ENCODE measurements around the gene SYNJ2.

Gene SYNJ2

DNA sequence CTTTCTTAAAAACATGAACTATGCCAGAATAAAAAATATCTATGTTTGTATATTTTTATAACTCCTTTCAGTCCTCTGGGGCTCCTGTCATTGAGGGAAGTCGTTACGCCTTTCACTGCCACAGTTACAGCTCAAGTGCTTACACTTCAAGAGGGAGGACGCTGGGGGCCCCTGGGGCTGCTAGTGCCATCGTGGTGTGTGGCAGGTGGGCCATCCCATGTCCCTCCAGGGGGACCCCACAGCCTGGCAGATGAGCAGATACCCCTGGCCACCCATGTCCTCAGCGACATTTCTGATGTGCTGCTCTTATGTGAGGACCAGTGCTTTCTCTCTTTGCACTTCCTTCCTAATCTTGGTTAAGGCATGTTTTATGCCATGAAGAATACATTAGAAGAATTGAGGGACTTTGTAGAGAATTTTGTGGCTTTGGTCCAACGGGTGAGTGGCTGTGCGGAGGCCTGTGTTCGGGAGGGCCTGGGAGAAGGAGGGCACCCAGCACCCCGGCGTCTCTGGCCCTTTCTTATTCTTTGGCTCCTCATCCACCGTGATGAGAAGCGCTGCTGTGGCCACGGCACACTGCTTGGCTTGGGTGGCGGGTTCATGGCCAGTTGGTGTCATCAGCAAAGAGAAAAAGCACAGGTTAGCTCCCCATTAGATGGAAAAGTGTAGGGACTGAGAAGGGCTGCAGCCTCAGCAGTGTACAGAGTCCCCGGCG is 38.3 kb upstream of the SYNJ2 start:
- H3K27ac ChIP-seq (replicated peaks; ENCODE audit: low read length): no peak overlapping the region
- peaks cover 22 to 71% of the 10 kb centered on the region in 2 donors for H3K36me3 ChIP-seq (replicated peaks in 1 of 2; ENCODE audit: control insufficient read depth in 2 of 2, insufficient read depth in 2 of 2, low read length in 2 of 2)
- H2BK12ac ChIP-seq (ENCODE audit: low read length): no peak overlapping the region
- H3K4me1 ChIP-seq (ENCODE audit: control insufficient read depth in 2 of 2, insufficient read depth in 1 of 2, low read depth in 1 of 2, low read length in 2 of 2): no peaks in the 10 kb centered on the region
- no peak overlapping the region for H2BK120ac ChIP-seq (ENCODE audit: low read depth, low read length)
- no peaks in the 10 kb centered on the region for H3K27me3 ChIP-seq (ENCODE audit: control insufficient read depth in 3 of 3, insufficient read depth in 3 of 3, low read depth in 1 of 3, low read length in 3 of 3)
- H3K9ac ChIP-seq (ENCODE audit: low read depth, low read length, poor library complexity): no peak overlapping the region
- no peak overlapping the region for H2AK5ac ChIP-seq (ENCODE audit: low read depth, low read length)
- DNase-seq (ENCODE audit: low spot score): no peak
- WGBS, 2 donors (ENCODE audit: extremely low coverage in 2 of 2, insufficient read length in 2 of 2, insufficient replicate concordance in 1 of 2): no CpG with 5 or more reads among the region's 16 CpGs
- H3K4ac ChIP-seq (ENCODE audit: low read length): no peak overlapping the region
- H2BK5ac ChIP-seq (ENCODE audit: low read length): no peak overlapping the region
- H2BK15ac ChIP-seq (ENCODE audit: low read length): no peak overlapping the region
- H3K23ac ChIP-seq (ENCODE audit: low read depth, low read length, poor library complexity): no peak overlapping the region
- no peak overlapping the region for H2AFZ ChIP-seq (ENCODE audit: low read length)
- H3K9me3 ChIP-seq (replicated peaks in 1 of 2; ENCODE audit: control insufficient read depth in 2 of 2, insufficient read depth in 1 of 2, low read depth in 1 of 2, low read length in 2 of 2): no peaks in the 10 kb centered on the region
- H3K18ac ChIP-seq (ENCODE audit: low read length): no peak overlapping the region
- no peak overlapping the region for H3K14ac ChIP-seq (ENCODE audit: low read length)
- H3K4me3 ChIP-seq (ENCODE audit: low read length in 2 of 2): no peak overlapping the region
- H4K91ac ChIP-seq (ENCODE audit: low read depth, low read length, poor library complexity): no peak overlapping the region
- H4K8ac ChIP-seq (ENCODE audit: low read depth, low read length): no peak overlapping the region
- no peaks in the 10 kb centered on the region for H3K79me1 ChIP-seq (ENCODE audit: low read depth, low read length)
- no peak overlapping the region for H3K4me2 ChIP-seq (ENCODE audit: insufficient read depth, low read length, poor library complexity, severe bottlenecking)

DNA sequence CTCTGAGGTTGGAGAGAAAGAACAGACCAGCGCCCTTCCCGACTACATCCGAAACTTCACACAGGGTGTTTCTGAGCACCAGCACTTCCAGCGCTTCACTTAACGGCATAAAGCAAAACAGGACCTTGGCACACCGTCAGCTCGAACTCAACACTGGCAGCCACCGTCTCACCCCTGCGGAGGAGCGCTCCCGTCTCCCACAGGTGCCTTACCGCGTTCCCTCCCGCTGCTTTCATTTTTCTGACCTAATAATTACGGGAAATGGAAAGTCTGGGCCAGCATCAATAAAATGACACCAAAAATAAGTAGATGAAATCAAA is 37.7 kb upstream of the SYNJ2 start:
- Histone ChIP-seq H2BK5ac (ENCODE audit: low read length) (no peak overlapping the region), H3K4me1 (ENCODE audit: control insufficient read depth in 2 of 2, insufficient read depth in 1 of 2, low read depth in 1 of 2, low read length in 2 of 2) (no peaks in the 10 kb centered on the region), H4K8ac (ENCODE audit: low read depth, low read length) (no peak overlapping the region), H3K4me2 (ENCODE audit: insufficient read depth, low read length, poor library complexity, severe bottlenecking) (no peak overlapping the region), H2AFZ (ENCODE audit: low read length) (no peak overlapping the region), H3K79me1 (ENCODE audit: low read depth, low read length) (no peaks in the 10 kb centered on the region), H3K9ac (ENCODE audit: low read depth, low read length, poor library complexity) (no peak overlapping the region), H3K14ac (ENCODE audit: low read length) (no peak overlapping the region), H2BK12ac (ENCODE audit: low read length) (no peak overlapping the region), H2BK120ac (ENCODE audit: low read depth, low read length) (no peak overlapping the region), H3K36me3 (replicated peaks in 1 of 2; ENCODE audit: control insufficient read depth in 2 of 2, insufficient read depth in 2 of 2, low read length in 2 of 2) (peaks cover 20 to 66% of the 10 kb centered on the region in 2 donors), H3K4me3 (ENCODE audit: low read length in 2 of 2) (no peak overlapping the region), H3K27ac (replicated peaks; ENCODE audit: low read length) (no peak overlapping the region), H3K27me3 (ENCODE audit: control insufficient read depth in 3 of 3, insufficient read depth in 3 of 3, low read depth in 1 of 3, low read length in 3 of 3) (no peaks in the 10 kb centered on the region), H4K91ac (ENCODE audit: low read depth, low read length, poor library complexity) (no peak overlapping the region), H3K4ac (ENCODE audit: low read length) (no peak overlapping the region), H2AK5ac (ENCODE audit: low read depth, low read length) (no peak overlapping the region), H3K9me3 (replicated peaks in 1 of 2; ENCODE audit: control insufficient read depth in 2 of 2, insufficient read depth in 1 of 2, low read depth in 1 of 2, low read length in 2 of 2) (no peaks in the 10 kb centered on the region), H3K18ac (ENCODE audit: low read length) (no peak overlapping the region), H2BK15ac (ENCODE audit: low read length) (no peak overlapping the region), H3K23ac (ENCODE audit: low read depth, low read length, poor library complexity) (no peak overlapping the region)
- no CpG with 5 or more reads among the region's 15 CpGs for WGBS, 2 donors (ENCODE audit: extremely low coverage in 2 of 2, insufficient read length in 2 of 2, insufficient replicate concordance in 1 of 2)
- DNase-seq (ENCODE audit: low spot score): no peak

DNA sequence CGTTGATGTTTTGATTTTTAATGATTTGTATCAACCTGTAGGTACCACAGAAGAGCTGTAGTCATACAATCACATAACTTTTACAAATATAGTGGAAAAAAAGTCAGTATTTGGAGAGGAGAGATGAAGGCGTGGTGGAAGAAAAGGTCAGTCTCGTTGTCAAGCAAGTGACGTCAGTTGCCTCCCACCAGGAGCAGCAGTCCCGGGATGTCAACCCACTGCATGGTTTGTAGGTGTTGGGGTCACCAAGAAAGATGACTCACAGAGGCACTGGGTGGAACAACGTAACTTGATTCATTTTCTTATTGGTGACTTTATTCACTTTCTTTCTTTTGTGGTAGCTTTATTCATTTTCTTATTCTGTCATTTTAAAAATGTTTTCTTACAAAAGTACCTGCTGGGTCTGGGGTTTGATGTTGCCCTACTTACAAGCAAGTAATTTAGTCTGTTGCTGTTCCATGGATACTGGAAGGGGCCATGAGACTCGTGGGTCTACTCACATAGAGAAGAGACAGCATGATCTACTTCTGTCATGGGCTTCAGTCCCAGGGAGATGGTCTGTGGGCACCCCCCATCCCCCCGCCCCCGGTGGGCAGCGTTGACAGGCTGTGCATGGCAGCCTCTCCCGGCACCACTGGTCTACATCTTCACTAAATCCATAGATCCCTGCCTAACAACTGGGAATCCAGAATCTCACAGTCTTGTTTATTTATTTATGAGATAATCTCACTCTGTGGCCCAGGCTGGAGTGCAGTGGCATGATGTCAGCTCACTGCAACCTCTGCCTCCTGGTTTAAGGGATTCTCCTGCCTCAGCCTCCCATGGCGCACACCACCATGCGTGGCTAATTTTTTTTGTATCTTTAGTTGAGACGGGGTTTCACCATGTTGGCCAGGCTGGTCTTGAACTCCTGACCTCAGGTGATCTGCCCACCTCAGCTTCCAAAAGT is 36.4 kb upstream of the SYNJ2 start:
- Histone ChIP-seq H3K4me3 (ENCODE audit: low read length in 2 of 2) (no peak overlapping the region), H3K9ac (ENCODE audit: low read depth, low read length, poor library complexity) (no peak overlapping the region), H3K27ac (replicated peaks; ENCODE audit: low read length) (no peak overlapping the region), H2BK12ac (ENCODE audit: low read length) (no peak overlapping the region), H2BK120ac (ENCODE audit: low read depth, low read length) (no peak overlapping the region), H2BK5ac (ENCODE audit: low read length) (no peak overlapping the region), H2AFZ (ENCODE audit: low read length) (no peak overlapping the region), H3K79me1 (ENCODE audit: low read depth, low read length) (no peaks in the 10 kb centered on the region), H2BK15ac (ENCODE audit: low read length) (no peak overlapping the region), H4K8ac (ENCODE audit: low read depth, low read length) (no peak overlapping the region), H3K4me2 (ENCODE audit: insufficient read depth, low read length, poor library complexity, severe bottlenecking) (no peak overlapping the region), H3K14ac (ENCODE audit: low read length) (no peak overlapping the region), H2AK5ac (ENCODE audit: low read depth, low read length) (no peak overlapping the region), H3K4ac (ENCODE audit: low read length) (no peak overlapping the region), H3K23ac (ENCODE audit: low read depth, low read length, poor library complexity) (no peak overlapping the region), H4K91ac (ENCODE audit: low read depth, low read length, poor library complexity) (no peak overlapping the region), H3K27me3 (ENCODE audit: control insufficient read depth in 3 of 3, insufficient read depth in 3 of 3, low read depth in 1 of 3, low read length in 3 of 3) (no peaks in the 10 kb centered on the region), H3K4me1 (ENCODE audit: control insufficient read depth in 2 of 2, insufficient read depth in 1 of 2, low read depth in 1 of 2, low read length in 2 of 2) (no peaks in the 10 kb centered on the region), H3K9me3 (replicated peaks in 1 of 2; ENCODE audit: control insufficient read depth in 2 of 2, insufficient read depth in 1 of 2, low read depth in 1 of 2, low read length in 2 of 2) (peaks cover 0 to 3% of the 10 kb centered on the region in 2 donors), H3K18ac (ENCODE audit: low read length) (no peak overlapping the region), H3K36me3 (replicated peaks in 1 of 2; ENCODE audit: control insufficient read depth in 2 of 2, insufficient read depth in 2 of 2, low read length in 2 of 2) (peaks cover 20 to 54% of the 10 kb centered on the region in 2 donors)
- no CpG with 5 or more reads among the region's 14 CpGs for WGBS, 2 donors (ENCODE audit: extremely low coverage in 2 of 2, insufficient read length in 2 of 2, insufficient replicate concordance in 1 of 2)
- no peak for DNase-seq (ENCODE audit: low spot score)

DNA sequence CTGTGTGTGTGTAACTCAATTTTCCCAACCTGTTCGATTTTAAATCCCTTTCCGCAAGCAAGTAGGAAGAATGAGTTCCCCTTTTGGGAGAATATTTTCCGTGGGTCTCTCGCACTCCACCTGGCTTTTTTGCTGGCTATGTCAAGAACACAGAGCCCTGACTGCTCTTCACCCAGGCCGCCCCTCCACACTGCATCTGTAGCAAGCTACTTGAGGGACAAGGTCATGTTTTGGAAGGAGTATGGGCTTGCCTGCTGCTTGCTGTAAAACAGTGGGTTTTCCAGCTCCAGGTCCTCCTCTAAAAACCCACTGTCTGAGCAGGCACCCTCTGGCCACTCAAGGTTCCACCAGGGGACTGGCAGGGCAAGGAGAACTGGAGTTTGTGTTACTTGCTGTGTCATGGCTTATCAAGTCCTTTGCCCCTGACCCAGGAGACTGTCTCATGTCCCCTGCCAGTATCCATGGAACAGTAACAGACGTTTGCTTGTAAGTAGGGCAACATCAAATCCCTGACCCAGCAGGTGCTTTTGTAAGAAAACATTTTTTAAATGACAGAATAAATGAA is 35.5 kb upstream of the SYNJ2 start:
- Histone ChIP-seq H3K4ac (ENCODE audit: low read length) (no peak overlapping the region), H3K9me3 (replicated peaks in 1 of 2; ENCODE audit: control insufficient read depth in 2 of 2, insufficient read depth in 1 of 2, low read depth in 1 of 2, low read length in 2 of 2) (peaks cover 0 to 3% of the 10 kb centered on the region in 2 donors), H3K4me2 (ENCODE audit: insufficient read depth, low read length, poor library complexity, severe bottlenecking) (no peak overlapping the region), H3K36me3 (replicated peaks in 1 of 2; ENCODE audit: control insufficient read depth in 2 of 2, insufficient read depth in 2 of 2, low read length in 2 of 2) (peaks cover 18 to 48% of the 10 kb centered on the region in 2 donors), H3K79me1 (ENCODE audit: low read depth, low read length) (no peaks in the 10 kb centered on the region), H2AFZ (ENCODE audit: low read length) (no peak overlapping the region), H2AK5ac (ENCODE audit: low read depth, low read length) (no peak overlapping the region), H3K9ac (ENCODE audit: low read depth, low read length, poor library complexity) (no peak overlapping the region), H3K23ac (ENCODE audit: low read depth, low read length, poor library complexity) (no peak overlapping the region), H3K27ac (replicated peaks; ENCODE audit: low read length) (no peak overlapping the region), H2BK15ac (ENCODE audit: low read length) (no peak overlapping the region), H4K91ac (ENCODE audit: low read depth, low read length, poor library complexity) (no peak overlapping the region), H3K4me3 (ENCODE audit: low read length in 2 of 2) (no peak overlapping the region), H3K14ac (ENCODE audit: low read length) (no peak overlapping the region), H3K27me3 (ENCODE audit: control insufficient read depth in 3 of 3, insufficient read depth in 3 of 3, low read depth in 1 of 3, low read length in 3 of 3) (no peaks in the 10 kb centered on the region), H2BK5ac (ENCODE audit: low read length) (no peak overlapping the region), H3K18ac (ENCODE audit: low read length) (no peak overlapping the region), H2BK12ac (ENCODE audit: low read length) (no peak overlapping the region), H4K8ac (ENCODE audit: low read depth, low read length) (no peak overlapping the region), H2BK120ac (ENCODE audit: low read depth, low read length) (no peak overlapping the region), H3K4me1 (ENCODE audit: control insufficient read depth in 2 of 2, insufficient read depth in 1 of 2, low read depth in 1 of 2, low read length in 2 of 2) (no peaks in the 10 kb centered on the region)
- no peak for DNase-seq (ENCODE audit: low spot score)
- WGBS, 2 donors (ENCODE audit: extremely low coverage in 2 of 2, insufficient read length in 2 of 2, insufficient replicate concordance in 1 of 2): no CpG with 5 or more reads among the region's 6 CpGs
